GM18499 (cell line): ENCODE measurements around the gene IL17RA.

Experiments
- ATAC-seq: cut with Tn5 transposase; IDR thresholded peaks from one replicate; pipeline ENCODE4 v1.9.1; 2021; ENCODE audit warnings: moderate number of reproducible peaks; ENCODE audit not compliant: insufficient read depth, unreplicated experiment

The IL17RA gene

GRCh38 chr22:17083255-17083654, 1.5 kb upstream of the IL17RA start:
- no peak for ATAC-seq

DNA sequence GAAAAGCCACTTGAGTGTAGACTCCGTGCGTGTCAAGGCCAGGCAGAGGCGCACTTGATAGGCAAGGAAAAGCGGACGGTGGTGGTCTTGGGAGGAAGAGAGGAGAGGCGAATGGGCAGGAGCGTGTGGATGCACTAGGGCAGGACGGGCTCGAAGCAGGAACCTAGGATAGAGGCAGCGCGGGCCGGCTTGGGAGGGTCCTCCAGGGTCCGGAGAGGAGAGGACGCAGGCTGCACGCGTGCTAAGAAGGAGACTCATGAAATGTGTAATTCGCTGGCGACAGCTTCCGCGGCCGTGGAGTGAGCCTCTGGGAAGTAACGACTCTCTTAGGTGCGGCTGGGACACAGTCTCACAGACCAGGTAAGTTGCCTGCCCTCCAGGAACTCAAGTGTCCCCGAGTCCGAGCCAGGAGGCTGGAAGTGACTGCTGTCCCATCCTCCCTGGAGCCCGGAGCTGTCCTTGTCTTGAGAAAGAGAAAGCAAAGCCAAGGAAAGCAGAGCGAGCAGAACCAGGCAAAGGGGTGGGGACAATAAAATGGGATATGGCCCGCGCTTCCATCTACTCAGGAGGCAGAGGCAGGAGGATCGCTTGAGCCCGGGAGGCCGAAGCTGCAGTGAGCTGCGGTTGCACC, 874 bp upstream of the IL17RA start:
- ATAC-seq: no peak

GRCh38 chr22:17085277-17086181, 729 bp downstream of the IL17RA start:
- no peak for ATAC-seq

DNA sequence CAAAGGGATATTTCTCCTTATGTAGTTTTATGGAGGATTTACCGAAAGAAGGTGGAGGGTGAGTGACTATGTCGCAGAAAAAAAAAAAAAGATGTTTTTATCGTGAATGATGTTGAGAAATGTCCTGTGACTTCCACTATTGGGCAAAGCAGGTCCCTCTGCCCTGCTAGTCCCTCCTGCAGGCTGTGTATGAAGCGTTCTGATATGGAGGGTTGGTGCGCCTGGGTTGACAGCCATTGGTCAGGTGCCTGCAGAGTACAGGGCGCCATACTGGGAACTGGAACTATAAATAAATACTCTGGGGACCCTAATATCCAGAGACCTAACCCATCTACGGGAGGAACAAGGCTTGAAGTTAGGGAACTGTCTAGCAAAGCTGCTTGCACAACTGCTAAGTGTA, 1.5 kb downstream of the IL17RA start:
- no peak for ATAC-seq

DNA sequence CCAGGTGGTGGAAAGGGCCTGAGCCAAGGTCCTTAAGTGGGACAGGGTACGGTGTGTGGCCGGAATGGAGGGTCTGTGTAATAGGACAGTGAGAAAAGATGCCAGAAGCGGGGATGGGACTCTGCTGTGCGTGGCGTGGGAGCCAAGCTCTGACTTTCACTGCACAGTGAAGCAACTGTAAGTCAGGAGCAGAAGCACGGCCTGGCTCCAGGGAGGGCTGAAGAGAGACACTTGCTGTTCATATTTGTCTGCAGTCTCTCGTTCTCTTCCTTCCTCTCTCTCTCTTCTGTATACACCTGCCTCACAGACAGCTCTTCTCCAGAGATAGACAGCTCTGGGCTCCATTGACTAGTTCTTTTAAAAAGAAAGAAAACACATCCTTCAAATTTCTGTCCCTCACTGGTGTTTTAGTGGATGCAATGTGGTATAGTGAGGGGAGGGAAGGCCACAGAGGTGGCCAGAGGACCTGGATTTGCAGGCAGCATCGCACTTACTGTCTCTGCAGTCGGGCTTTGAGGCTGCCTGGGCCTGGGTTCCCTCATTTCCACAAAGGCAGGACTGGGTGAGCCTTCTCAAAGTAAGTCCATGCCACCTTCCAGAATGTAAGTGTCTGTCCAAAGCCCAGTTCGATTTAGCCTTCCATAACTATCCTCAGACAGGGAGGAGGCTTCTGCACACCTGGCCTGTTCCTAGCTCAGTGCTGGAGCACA, 2.1 kb downstream of the IL17RA start:
- no peak for ATAC-seq

GRCh38 chr22:17087498-17088131, 2.8 kb downstream of the IL17RA start:
- ATAC-seq: peak; percentile 43

DNA sequence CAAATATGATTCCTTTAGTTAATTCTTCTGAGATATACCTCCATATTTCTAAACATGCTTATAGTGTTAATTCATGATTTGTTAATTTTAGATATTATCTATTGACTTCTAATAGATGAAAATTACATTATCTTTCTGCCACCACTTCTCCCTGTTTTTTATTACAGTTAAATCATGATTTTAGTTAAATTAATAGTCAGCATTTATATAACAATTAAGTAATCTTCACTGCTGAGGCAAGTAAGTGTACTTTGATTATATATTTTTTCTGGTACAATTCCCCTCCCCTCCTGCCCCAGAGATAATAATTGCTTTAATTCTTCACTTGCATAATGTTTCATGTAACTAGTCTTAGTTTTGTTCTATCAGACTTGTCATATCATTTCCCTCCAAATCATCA, 5.8 kb downstream of the IL17RA start:
- no peak for ATAC-seq

- no peak for ATAC-seq
Observed at GRCh38 chr22:17091851-17092250, 7.1 kb downstream of the IL17RA start.

DNA sequence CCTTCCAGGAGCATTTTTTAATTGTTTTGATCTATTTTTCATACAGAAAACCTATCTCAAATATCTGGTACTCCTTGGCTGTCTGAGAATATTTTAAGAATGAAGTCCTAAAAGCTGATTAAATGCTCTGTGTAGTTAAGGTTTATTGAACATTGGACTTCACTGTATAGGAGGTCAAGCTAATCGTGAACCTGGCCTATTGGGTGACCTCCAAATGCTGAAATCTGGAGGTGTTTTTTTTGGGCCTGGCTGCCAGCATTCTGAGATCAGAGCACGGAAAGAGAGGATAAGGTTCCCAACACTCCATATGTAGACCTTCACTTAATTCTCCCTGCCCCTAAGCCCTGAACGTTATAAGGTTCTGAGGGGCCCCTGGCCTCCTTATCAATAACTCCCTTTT, 8.3 kb downstream of the IL17RA start:
- ATAC-seq: no peak

- ATAC-seq: no peak
Observed at GRCh38 chr22:17095538-17095937, 10.7 kb downstream of the IL17RA start.

GRCh38 chr22:17096071-17096470, 11.3 kb downstream of the IL17RA start:
- no peak for ATAC-seq

DNA sequence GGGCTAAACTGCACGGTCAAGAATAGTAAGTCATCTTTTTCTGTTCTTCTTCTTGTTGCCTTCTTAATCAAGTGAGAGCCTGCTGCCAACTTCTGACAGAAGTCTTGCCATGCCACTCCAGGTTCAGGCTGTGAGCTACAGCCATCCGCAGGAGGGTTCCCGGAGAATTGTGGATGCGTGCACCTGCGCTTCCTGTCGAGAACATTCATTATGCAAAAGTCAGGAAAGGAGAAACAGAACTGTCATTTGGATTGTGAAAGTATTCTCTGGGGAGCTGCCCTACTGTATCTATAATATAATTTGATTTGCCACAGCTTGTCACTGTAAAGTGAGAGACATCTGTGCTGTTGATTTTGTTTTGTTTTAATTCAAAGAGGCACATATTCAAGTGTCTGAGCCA, 12.3 kb downstream of the IL17RA start:
- ATAC-seq: no peak

DNA sequence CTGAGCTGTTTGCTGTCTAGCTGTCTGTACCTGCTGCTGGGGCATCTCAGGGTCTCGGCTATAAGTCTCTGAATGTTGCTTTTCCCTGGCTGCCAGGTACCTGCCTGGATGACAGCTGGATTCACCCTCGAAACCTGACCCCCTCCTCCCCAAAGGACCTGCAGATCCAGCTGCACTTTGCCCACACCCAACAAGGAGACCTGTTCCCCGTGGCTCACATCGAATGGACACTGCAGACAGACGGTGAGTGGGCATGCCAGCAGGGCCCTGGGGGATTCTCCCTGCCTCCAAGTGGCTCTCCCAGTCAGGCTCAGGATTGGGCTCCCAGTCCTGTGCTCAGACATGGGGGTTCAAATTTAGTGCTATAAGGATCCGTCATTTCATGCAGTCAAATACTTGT, 12.9 kb downstream of the IL17RA start:
- ATAC-seq: no peak

DNA sequence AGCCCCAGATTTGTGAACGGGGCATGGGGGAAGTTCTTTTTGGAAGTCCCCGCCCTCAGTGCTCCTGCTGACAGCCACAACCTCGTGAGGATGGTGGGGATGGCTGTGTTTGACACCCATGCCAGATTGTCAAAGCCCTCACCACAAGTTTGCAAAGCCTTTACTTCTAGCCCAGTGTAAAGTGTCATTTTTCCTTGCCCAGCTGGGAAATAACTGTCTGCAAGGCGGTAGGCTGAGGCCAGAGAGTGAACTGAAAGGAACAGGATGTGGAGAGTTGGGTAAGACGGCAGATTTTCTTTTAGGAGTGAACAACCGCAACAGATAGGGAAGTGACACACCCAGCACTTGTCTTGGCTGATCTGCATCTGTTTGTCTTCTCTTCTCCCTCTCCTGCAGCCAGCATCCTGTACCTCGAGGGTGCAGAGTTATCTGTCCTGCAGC, 13.6 kb downstream of the IL17RA start:
- ATAC-seq: no peak

DNA sequence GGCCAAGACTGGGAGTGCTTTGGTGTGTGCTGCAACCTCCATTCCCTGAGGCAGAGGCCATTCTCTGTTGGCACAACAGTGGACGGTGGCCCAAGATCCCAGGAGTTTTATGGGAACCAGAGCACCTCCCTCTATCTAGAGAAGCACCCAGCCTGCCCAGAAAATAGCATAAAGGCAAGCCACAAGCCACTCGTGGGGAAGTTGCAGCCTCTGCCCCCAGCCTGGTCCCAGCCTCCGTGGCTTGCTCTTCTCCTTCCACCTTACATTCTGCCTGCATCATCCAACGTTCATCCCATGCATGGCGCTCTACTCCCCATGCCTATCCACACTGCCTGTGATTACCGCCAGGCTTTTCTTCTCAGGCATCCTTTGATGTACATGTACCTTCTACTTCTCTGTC, 15.8 kb downstream of the IL17RA start:
- no peak for ATAC-seq

DNA sequence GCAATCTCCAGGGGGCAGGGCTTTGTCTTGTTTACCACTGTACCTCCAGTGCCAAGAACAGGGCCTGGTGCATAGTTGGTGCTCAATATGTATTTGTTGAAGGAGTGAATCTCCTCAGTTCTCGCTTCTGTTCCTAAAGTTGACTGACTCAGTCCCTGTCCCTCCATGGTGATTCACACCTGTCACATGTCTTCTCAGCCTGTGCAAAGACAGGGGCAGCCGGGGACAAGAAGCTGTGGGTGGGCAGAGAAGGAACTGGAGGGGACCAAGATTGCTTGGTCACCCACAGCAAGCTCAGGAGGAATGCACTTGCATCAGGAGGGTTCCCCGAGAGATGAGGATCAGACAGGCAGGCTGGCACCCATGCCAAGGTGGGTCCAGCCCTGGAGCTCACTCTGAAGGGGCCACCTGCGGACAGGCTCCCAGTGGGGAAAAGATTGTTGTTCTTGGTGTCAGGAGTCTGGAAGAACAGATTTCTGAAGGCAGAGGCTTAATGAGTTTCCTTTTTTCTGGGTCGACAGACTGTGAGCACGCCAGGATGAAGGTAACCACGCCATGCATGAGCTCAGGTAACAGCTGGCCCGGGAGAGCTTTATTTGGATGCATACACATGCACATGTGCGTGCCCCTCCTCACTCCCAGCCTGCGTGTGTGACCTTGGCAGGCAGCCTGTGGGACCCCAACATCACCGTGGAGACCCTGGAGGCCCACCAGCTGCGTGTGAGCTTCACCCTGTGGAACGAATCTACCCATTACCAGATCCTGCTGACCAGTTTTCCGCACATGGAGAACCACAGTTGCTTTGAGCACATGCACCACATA, 16.9 kb downstream of the IL17RA start:
- no peak for ATAC-seq

GRCh38 chr22:17102297-17102667, 17.5 kb downstream of the IL17RA start:
- ATAC-seq: no peak

DNA sequence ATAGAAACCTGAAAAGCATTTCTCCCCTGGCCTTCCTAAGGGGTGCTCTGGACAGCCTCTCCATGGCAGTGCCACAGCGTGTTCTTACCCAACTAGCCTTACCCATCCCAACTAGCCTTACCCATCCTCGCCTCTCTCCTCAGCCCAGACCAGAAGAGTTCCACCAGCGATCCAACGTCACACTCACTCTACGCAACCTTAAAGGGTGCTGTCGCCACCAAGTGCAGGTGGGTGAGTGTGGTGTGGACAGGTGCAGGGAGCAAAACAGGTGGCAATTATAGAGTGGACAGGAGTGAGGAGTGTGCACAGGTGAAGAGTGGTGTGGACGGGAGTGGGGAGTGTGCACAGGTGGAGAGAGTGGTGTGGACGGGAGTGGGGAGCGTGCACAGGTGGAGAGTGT, 18.6 kb downstream of the IL17RA start:
- ATAC-seq: no peak

DNA sequence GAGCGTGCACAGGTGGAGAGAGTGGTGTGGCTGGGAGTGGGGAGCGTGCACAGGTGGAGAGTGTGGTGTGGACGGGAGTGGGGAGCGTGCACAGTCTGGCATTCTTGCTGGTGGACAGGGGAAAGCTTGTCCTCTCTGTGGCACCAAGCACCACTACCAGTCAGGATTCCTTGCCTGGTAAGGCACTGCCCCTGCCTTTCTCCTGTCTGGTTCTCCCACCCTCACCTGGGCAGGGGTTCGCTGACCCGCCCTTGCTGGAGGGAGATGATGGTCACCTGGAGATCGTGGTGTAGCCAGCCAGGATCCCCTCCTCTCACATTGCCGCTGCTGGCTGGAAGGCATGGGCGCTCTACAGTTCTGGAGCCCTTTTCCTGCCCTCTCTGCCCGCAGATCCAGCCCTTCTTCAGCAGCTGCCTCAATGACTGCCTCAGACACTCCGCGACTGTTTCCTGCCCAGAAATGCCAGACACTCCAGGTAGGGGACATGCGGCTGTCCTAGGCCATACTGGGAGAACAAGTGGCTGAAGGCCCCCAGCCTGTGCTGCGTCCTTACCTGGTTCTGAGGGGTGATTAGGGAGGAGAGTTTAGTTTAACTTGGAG, 19.6 kb downstream of the IL17RA start:
- no peak for ATAC-seq
